ENCODE results near the gene CRYBG1. TPM values are rescaled to one million over a fixed set of nuclear protein-coding genes. Genes with fewer than 3 reads are reported as not detected.
"Not testable (repeated sequence)": the region's sequence is repeated elsewhere in the genome, so short reads cannot be mapped to it uniquely, and the experiment has no call there.

CRYBG1 gene
- total and polyA plus RNA-seq, 4 experiments from 2014 or later: 20.5 to 47.1 (median 38.5) TPM

DNA sequence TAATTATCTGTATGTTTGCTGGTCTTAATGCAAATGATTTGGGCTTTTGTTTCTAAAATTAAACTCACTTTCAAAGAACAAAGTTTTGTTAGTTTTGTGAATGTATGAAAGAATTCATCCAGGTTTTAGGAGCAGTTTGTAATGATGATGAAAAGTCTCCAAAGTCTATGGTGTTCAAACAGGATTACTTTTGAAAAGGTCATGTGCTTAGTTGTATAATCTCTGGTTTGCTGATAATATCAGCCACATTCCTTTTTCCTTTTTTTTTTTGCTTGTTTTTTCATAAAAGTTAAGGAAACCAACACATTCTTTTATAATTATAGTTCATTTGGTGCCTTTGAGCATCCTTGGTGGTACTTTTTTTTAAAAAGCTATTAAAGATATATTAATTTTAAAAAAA lies 179.9 kb downstream of the CRYBG1 start:
- Mint-ChIP-seq H3K36me3 (peaks cover 59 to 73% of the 10 kb centered on the region in 2 donors), H3K4me3 (no peak overlapping the region), H3K27ac (peak overlapping the region in 2 of 7 donors; percentile 69 to 84), H3K4me1 (peaks cover 37 to 57% (median 48%) of the 10 kb centered on the region in 4 donors), H3K9me3 (no peaks in the 10 kb centered on the region), H3K27me3 (no peaks in the 10 kb centered on the region)
- H3K4me3 ChIP-seq (ENCODE audit: low read length in 2 of 2): no peak overlapping the region
- intact Hi-C loops (cut with micrococcal nuclease): no loop called here
- CTCF ChIA-PET (ENCODE audit: partially characterized antibody): interaction anchor here (1.4 to 6.3 kb wide), 10 partner anchors 12 to 96 kb away, joined by 3 to 69 read pairs (median 8); no protein-coding TSS in a partner anchor
- no peak for DNase-seq
- H3K4me1 ChIP-seq (ENCODE audit: insufficient read depth, low read length): peaks cover 40% of the 10 kb centered on the region
- no peak overlapping the region for H3K27ac ChIP-seq (ENCODE audit: low read depth, low read length)
- H3K36me3 ChIP-seq (ENCODE audit: insufficient read depth, low read length): peaks cover 19% of the 10 kb centered on the region
- H3K9me3 ChIP-seq (ENCODE audit: control insufficient read depth in 1 of 2, low read length in 2 of 2): no peaks in the 10 kb centered on the region
- no peaks in the 10 kb centered on the region for H3K27me3 ChIP-seq (ENCODE audit: insufficient read depth, low read length)
- POLR2A ChIA-PET (ENCODE audit: partially characterized antibody): interaction anchor here (0.7 to 6.3 kb wide), 4 partner anchors 9 to 28 kb away, joined by 3 to 135 read pairs (median 54); no protein-coding TSS in a partner anchor

GRCh38 chr6:106540907-106541306 lies 180.4 kb downstream of the CRYBG1 start:
- no peaks in the 10 kb centered on the region for H3K27me3 ChIP-seq (ENCODE audit: insufficient read depth, low read length)
- no peak overlapping the region for H3K27ac ChIP-seq (ENCODE audit: low read depth, low read length)
- Mint-ChIP-seq H3K36me3 (peaks cover 59 to 75% of the 10 kb centered on the region in 2 donors), H3K4me3 (no peak overlapping the region), H3K27me3 (no peaks in the 10 kb centered on the region), H3K9me3 (no peaks in the 10 kb centered on the region), H3K4me1 (peaks cover 37 to 57% (median 49%) of the 10 kb centered on the region in 4 donors), H3K27ac (peak overlapping the region in 2 of 7 donors; percentile 22 to 37)
- ChIA-PET POLR2A (ENCODE audit: partially characterized antibody) (interaction anchor here (6.1 to 6.3 kb wide), 2 partner anchors 18 to 28 kb away, joined by 97 to 135 read pairs; no protein-coding TSS in a partner anchor), CTCF (ENCODE audit: partially characterized antibody) (interaction anchor here (1.4 to 6.3 kb wide), 7 partner anchors 15 to 96 kb away, joined by 3 to 69 read pairs (median 12); no protein-coding TSS in a partner anchor)
- H3K9me3 ChIP-seq (ENCODE audit: control insufficient read depth in 1 of 2, low read length in 2 of 2): no peaks in the 10 kb centered on the region
- intact Hi-C loops (cut with micrococcal nuclease): no loop called here
- peaks cover 40% of the 10 kb centered on the region for H3K4me1 ChIP-seq (ENCODE audit: insufficient read depth, low read length)
- H3K36me3 ChIP-seq (ENCODE audit: insufficient read depth, low read length): peaks cover 19% of the 10 kb centered on the region
- no peak for DNase-seq
- no peak overlapping the region for H3K4me3 ChIP-seq (ENCODE audit: low read length in 2 of 2)

- H3K4me3 Mint-ChIP-seq: peak overlapping the region in 1 of 8 donors; percentile 20
- intact Hi-C loops (cut with micrococcal nuclease): no loop called here
- no peak overlapping the region for H3K27ac ChIP-seq (ENCODE audit: low read depth, low read length)
- peaks cover 18% of the 10 kb centered on the region for H3K4me1 ChIP-seq (ENCODE audit: insufficient read depth, low read length)
- no peaks in the 10 kb centered on the region for H3K27me3 ChIP-seq (ENCODE audit: insufficient read depth, low read length)
- no peaks in the 10 kb centered on the region for H3K9me3 ChIP-seq (ENCODE audit: control insufficient read depth in 1 of 2, low read length in 2 of 2)
- H3K9me3 Mint-ChIP-seq: no peaks in the 10 kb centered on the region
- ChIA-PET CTCF (ENCODE audit: partially characterized antibody) (interaction anchor here (0.7 to 2.2 kb wide), 6 partner anchors 18 to 34 kb away, joined by 3 to 15 read pairs (median 6); no protein-coding TSS in a partner anchor), POLR2A (ENCODE audit: partially characterized antibody) (interaction anchor here (1.1 to 4.2 kb wide), 5 partner anchors 16 to 35 kb away, joined by 3 to 33 read pairs (median 5); no protein-coding TSS in a partner anchor)
- no peak overlapping the region for H3K4me3 ChIP-seq (ENCODE audit: low read length in 2 of 2)
- peaks cover 26 to 41% (median 33%) of the 10 kb centered on the region in 4 donors for H3K4me1 Mint-ChIP-seq
- H3K36me3 Mint-ChIP-seq: peaks cover 64 to 83% of the 10 kb centered on the region in 2 donors
- no peak for DNase-seq
- H3K36me3 ChIP-seq (ENCODE audit: insufficient read depth, low read length): peaks cover 49% of the 10 kb centered on the region
- H3K27ac Mint-ChIP-seq: peak overlapping the region; percentile 32 to 81 (median 53)
- H3K27me3 Mint-ChIP-seq: no peaks in the 10 kb centered on the region
Observed at GRCh38 chr6:106546261-106546690, 185.8 kb downstream of the CRYBG1 start.

GRCh38 chr6:106546691-106547414 lies 186.3 kb downstream of the CRYBG1 start:
- intact Hi-C loops (cut with micrococcal nuclease): no loop called here
- Mint-ChIP-seq H3K36me3 (peaks cover 69 to 84% of the 10 kb centered on the region in 2 donors), H3K27ac (peak overlapping the region; percentile 39 to 87 (median 77)), H3K9me3 (no peaks in the 10 kb centered on the region), H3K27me3 (no peaks in the 10 kb centered on the region), H3K4me3 (peak overlapping the region in 1 of 8 donors; percentile 20), H3K4me1 (peaks cover 26 to 41% (median 34%) of the 10 kb centered on the region in 4 donors)
- H3K27ac ChIP-seq (ENCODE audit: low read depth, low read length): no peak overlapping the region
- POLR2A ChIA-PET (ENCODE audit: partially characterized antibody): interaction anchor here (1.1 to 4.2 kb wide), 3 partner anchors 26 to 36 kb away, joined by 3 to 33 read pairs (median 5); no protein-coding TSS in a partner anchor
- H3K4me1 ChIP-seq (ENCODE audit: insufficient read depth, low read length): peaks cover 18% of the 10 kb centered on the region
- no peak overlapping the region for H3K4me3 ChIP-seq (ENCODE audit: low read length in 2 of 2)
- CTCF ChIA-PET (ENCODE audit: partially characterized antibody): interaction anchor here (0.7 to 2.2 kb wide), 6 partner anchors 9 to 35 kb away, joined by 3 to 15 read pairs (median 6); no protein-coding TSS in a partner anchor
- H3K36me3 ChIP-seq (ENCODE audit: insufficient read depth, low read length): peaks cover 51% of the 10 kb centered on the region
- H3K9me3 ChIP-seq (ENCODE audit: control insufficient read depth in 1 of 2, low read length in 2 of 2): no peaks in the 10 kb centered on the region
- H3K27me3 ChIP-seq (ENCODE audit: insufficient read depth, low read length): no peaks in the 10 kb centered on the region
- no peak for DNase-seq

GRCh38 chr6:106547601-106548453 lies 187.3 kb downstream of the CRYBG1 start:
- intact Hi-C loops (cut with micrococcal nuclease): no loop called here
- H3K4me1 Mint-ChIP-seq: peaks cover 28 to 41% (median 36%) of the 10 kb centered on the region in 4 donors
- H3K36me3 Mint-ChIP-seq: peaks cover 74 to 86% of the 10 kb centered on the region in 2 donors

GRCh38 chr6:106548926-106549455 lies 188.5 kb downstream of the CRYBG1 start:
- CTCF ChIA-PET (ENCODE audit: partially characterized antibody): interaction anchor here (1.0 to 11.7 kb wide), 2 partner anchors 27 to 38 kb away, joined by 3 to 163 read pairs; no protein-coding TSS in a partner anchor
- H3K9me3 Mint-ChIP-seq; H3K9me3 ChIP-seq (ENCODE audit: control insufficient read depth in 1 of 2, low read length in 2 of 2); H3K27ac ChIP-seq (ENCODE audit: low read depth, low read length); H3K4me3 ChIP-seq (ENCODE audit: low read length in 2 of 2); intact Hi-C loops (cut with micrococcal nuclease); H3K27me3 ChIP-seq (ENCODE audit: insufficient read depth, low read length); H3K27me3 Mint-ChIP-seq; H3K4me3 Mint-ChIP-seq; DNase-seq: not testable (repeated sequence)
- H3K36me3 Mint-ChIP-seq: peaks cover 78 to 88% of the 10 kb centered on the region in 2 donors
- POLR2A ChIA-PET (ENCODE audit: partially characterized antibody): interaction anchor here (1.1 kb wide), 1 partner anchor 32 kb away, joined by 3 read pairs; no protein-coding TSS in a partner anchor
- Histone ChIP-seq H3K36me3 (ENCODE audit: insufficient read depth, low read length) (peaks cover 57% of the 10 kb centered on the region), H3K4me1 (ENCODE audit: insufficient read depth, low read length) (peaks cover 18% of the 10 kb centered on the region)
- peak overlapping the region in 1 of 7 donors; percentile 57 for H3K27ac Mint-ChIP-seq
- peaks cover 27 to 43% (median 34%) of the 10 kb centered on the region in 4 donors for H3K4me1 Mint-ChIP-seq

More at GRCh38 chr6:106547601-106548453, 187.3 kb downstream of the CRYBG1 start:
- no peaks in the 10 kb centered on the region for H3K27me3 ChIP-seq (ENCODE audit: insufficient read depth, low read length)
- peak overlapping the region; percentile 58 to 80 (median 70) for H3K27ac Mint-ChIP-seq
- H3K36me3 ChIP-seq (ENCODE audit: insufficient read depth, low read length): peaks cover 51% of the 10 kb centered on the region
- peaks cover 18% of the 10 kb centered on the region for H3K4me1 ChIP-seq (ENCODE audit: insufficient read depth, low read length)
- no peaks in the 10 kb centered on the region for H3K27me3 Mint-ChIP-seq
- no peaks in the 10 kb centered on the region for H3K9me3 Mint-ChIP-seq
- H3K4me3 ChIP-seq (ENCODE audit: low read length in 2 of 2): no peak overlapping the region
- ChIA-PET POLR2A (ENCODE audit: partially characterized antibody) (interaction anchor here (0.6 to 1.8 kb wide), 3 partner anchors 25 to 37 kb away, joined by 3 to 5 read pairs (median 4); no protein-coding TSS in a partner anchor), CTCF (ENCODE audit: partially characterized antibody) (interaction anchor here (0.5 to 2.2 kb wide), 7 partner anchors 8 to 36 kb away, joined by 3 to 15 read pairs (median 4); no protein-coding TSS in a partner anchor)
- H3K4me3 Mint-ChIP-seq: no peak overlapping the region
- no peak for DNase-seq
- H3K27ac ChIP-seq (ENCODE audit: low read depth, low read length): no peak overlapping the region
- no peaks in the 10 kb centered on the region for H3K9me3 ChIP-seq (ENCODE audit: control insufficient read depth in 1 of 2, low read length in 2 of 2)

All from CD4-positive, alpha-beta memory T cell (primary cell).